Activated CD4-positive, alpha-beta T cell treated with anti-CD3 and anti-CD28 coated beads, Interleukin-2, Interleukin-4, amounts not matched to agents 100 ng/mL and 50 ng/mL, durations not matched to agents 16 hours and 8 hours (primary cell): ENCODE data around the gene OTOP2.
"Not testable (repeated sequence)": the region's sequence is repeated elsewhere in the genome, so short reads cannot be mapped to it uniquely, and the experiment has no call there.

Source experiments
- DNase-seq: peaks from one replicate; pipeline ENCODE4 v3.0.0-alpha.2; 2020; ENCODE audit warnings: low spot score

Gene OTOP2

DNA sequence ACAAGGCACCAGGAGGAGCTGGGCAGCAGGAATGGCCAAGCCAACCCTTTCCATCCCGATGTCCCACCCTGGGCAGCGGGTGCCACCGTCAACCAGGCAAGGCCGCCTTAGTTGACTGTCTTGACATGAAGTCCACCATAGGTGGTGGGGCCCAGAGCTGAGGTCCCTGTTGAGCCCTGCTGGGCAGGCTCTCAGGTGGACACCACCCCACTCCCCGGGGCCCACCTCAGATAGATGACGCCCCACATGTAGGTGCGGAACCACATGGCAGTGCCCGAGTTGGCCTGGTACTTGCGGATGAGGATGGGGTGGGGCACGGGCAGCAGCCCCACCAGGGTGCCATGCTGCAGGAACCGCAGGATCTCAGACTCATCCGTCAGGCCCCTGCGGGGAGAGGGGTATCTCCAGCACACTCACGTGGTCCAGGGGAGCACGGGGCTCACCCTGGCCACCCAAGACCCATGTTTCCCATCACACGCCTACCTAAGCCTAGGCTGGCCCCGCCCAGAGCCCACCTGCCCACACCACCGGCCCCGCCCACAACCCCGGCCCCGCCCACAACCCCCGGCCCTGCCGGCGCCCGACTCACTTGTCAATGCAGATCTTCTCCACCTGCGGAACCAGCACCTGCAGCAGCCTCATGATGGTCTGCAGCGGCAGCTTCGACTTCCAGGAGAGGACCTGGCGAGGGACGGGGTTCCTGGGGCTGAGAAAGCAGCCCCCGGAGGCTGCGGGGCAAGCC, 27.8 kb downstream of the OTOP2 start:
- DNase-seq, result no peak

DNA sequence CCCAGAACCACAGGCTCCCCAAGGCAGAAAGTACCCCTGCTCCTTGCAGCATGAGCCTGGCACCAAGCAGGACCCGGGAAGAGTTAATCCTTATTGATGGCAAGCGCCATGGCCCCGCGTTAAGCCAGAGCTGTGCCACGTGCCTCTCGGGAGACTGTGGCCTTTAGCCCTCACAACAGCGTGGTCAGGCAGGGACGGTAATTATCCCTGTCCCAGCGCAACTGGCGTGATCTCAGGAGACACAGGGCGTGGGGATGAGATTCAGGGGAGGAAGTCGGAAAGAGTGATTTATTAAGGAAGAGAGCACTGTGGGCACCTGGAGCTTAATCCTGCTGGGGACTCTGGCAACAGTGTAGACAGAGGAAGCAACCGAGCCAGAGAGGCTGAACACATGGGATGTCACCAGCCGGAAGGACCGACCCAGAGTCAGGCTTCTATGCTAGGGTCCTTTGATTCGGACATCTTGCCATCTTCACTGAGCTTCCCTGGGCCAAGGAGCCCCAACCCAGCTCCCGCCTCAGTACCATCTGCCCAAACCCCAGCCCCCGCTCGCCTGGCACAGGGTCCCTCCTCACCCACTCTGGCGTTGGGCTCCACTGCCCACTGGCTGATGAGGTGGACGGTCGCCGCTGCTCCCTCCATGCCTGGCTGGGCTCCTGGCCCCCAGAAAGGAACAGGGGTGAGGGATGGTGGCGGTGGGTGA, 28.5 kb downstream of the OTOP2 start:
- no peak for DNase-seq

DNA sequence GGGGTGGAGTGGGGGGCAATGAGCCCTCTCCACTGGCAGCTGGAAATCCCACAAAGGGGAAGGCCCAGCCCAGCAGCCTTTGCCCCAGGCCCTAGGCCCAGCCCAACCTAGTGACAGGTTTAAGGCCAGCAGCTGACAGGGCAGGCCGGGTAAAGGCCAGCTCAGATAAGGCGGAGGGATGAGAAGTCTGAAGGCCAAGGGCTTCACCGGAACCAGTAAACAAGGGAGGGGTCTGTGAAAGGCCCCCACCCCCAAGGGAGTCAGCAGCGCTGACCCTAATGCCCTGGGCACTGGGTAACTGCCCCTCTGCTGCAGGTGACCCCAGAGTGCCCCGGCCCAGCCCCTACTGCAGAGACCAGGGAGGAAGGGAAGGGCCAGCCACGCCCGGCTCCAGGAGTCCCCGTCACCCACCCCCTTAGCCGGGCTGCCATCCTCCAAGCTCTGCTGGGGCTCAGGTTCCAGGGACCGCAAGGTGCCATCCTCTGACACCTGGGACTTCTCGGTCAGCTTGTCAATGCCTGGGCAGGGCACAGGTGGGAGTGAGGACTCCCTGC, 29.1 kb downstream of the OTOP2 start:
- no peak for DNase-seq

DNA sequence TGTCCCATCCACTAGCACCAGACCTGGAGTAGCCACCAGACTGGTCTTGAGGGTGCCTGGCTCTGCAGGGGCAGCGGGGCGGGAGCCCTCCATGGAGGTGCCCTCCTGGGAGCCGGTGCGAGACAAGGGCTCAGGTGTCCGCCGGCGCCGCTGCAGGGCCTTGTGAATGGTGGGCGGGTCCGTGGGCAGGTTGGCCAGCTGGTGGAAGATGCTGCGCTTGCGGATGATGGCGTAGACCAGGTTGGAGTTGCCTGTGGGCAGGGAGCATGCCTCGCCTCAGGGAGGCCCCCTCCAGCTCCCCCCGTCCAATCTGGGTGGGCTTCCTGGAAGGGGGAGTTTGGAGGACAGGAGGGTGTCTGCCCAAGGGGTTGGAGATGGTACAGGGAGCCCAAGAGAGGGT, 30.0 kb downstream of the OTOP2 start:
- no peak for DNase-seq

DNA sequence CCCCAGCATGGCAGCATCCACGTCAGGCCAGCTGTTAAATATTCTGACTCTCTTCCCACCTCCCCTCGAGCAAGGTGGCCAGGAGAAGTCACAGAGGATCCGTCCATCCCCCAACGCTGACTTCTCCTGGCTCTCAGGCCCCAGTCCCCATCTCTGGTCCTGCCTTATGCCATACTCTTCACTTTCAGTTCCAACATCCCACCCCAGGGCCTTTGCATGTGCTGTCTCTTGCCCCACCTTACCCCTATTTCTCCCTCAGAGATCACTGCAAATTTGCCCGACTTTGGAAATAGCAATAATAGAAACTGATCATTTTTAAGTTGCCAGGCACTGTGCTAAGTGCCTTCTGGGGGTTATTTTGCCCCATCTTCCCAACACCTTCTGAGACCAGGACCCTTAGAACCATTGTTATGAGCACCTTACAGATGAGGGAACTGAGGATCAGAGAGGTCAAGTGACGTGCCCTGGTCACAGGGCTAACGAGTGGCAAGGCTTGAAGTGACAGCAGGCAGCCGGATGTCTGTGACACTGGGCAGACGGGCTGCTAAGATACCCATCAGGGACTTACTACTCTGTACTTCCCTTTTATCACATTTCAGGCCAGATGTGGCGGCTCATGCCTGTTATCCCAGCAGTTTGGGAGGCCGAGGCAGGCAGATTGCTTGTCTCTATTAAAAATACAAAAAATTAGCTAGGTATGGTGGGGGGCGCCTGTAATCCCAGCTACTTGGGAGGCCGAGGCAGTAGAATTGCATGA, 30.8 kb downstream of the OTOP2 start:
- DNase-seq, result no peak

DNA sequence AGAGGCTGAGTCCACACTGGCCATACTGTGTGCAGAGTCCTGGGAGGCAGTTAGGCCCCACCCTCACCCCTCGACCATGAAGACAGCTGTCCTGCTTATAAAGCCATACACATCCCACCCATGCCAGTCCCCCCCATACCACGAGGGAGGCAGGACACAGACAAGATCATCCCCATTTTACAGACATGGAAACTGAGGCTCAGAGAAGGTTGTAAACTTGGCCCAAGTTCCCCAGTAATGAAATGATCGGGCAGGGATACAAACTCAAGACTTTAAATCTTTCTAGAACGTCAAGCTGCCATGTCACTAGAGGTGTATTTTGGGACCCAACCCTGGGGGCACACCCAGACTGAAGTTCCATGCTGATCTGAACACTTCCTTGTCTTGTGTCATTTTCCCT, 32.0 kb downstream of the OTOP2 start:
- no peak for DNase-seq

DNA sequence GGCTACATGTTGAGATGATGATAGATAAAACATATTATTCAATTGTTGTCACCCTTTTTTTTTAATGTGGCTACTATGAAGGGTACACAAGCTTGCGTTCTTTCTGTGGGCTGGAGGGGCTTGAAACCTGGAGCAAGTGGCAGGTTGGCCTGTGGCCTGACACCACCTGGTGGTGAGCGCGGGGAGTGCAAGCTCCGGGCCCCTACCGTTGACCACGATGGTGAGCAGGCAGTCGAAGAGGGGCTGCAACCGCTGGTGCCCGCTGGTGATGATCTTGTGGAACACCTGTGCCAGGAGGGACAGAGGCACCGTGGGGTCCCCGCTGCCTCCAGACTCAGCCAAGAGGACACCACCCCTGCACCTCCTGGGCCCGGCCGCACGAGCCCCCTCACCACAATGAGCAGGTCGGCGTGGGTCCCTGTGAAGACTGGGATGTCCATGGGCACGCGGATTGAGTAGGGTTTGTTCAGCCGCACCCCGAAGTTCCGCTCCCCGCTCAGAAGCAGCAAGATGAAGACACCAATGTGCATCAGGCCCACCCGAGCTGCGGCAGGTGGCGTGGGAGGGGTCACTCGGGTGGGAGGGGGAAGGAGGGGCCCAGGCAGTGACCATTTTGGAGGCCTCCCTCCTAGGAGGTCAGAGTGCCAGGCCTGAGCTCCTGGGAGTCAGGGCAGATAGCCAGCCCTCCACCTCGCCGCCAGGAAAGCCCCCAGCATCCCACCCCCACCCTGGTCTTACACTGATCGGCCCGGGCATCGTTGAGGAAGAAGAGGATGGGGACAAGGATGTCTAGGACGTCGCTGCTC, 34.1 kb downstream of the OTOP2 start:
- peak; percentile 77 for DNase-seq

DNA sequence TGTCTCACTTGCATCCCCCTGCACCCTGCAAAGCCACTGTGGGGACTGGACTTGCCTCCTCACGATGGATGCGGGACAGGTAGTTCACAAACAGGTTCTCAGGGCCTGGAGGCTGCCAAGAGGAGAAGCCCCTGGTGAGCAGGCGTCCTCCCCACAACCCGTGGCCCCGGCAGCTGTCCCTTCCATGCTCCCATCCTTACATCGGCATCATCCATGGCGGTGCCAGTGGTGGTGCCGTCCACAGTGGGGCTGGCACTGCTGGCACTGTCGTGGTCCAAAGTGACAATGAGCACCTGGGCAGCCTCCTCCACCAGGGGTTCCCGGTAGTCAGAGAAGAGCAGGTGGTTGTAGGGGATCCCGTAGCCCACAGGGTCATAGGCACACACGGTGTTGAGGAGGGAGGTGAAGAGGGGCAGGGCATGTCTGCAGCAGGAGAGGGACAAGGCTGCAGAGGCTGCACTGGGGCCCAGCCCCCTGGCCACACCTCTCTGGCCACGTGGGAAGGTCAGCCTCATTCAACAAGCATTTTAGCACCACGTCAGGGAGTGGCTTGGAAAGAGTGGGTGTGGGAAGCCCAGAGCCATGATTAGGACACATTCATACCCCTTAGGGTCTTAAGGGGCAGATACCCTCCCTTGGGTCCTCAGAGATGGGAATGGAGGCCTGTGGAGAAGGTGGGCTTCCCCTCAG, 35.9 kb downstream of the OTOP2 start:
- DNase-seq, result no peak

DNA sequence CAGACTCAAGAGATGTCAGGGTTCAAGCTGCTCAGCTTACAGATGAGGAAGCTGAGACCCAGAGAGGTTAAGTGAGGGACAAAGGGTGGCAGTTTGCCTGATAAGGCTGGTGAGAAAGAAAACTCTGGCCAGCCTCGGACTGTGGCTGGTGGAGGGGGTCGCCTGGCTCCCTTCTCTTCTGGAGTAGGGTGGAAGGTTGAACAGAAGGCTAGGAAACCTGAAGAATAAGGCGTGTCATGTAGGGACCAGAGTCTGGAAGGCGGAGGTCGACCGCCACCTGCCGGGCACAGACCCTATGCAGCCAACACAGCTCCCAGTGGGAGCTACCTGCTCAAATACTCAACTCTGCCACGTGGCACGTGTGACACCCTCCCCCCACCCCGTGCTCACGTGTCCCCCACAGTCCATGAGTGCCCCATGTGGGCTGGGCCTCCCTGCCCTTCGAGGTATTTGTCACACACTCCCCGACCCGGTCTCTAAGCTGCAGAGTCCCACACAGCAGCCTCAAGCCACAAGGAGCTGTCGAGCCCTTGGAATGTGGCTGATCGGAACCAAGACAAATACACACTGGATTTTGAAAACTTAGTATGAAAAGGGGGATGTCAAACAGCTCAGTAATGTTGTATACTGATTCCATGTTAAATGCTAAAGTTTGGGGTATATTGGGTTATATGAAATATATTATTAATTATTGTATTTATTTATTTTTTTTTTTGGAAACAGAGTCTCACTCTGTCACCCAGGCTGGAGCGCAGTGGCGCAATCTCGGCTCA, 36.7 kb downstream of the OTOP2 start:
- peak; percentile 41 for DNase-seq

DNA sequence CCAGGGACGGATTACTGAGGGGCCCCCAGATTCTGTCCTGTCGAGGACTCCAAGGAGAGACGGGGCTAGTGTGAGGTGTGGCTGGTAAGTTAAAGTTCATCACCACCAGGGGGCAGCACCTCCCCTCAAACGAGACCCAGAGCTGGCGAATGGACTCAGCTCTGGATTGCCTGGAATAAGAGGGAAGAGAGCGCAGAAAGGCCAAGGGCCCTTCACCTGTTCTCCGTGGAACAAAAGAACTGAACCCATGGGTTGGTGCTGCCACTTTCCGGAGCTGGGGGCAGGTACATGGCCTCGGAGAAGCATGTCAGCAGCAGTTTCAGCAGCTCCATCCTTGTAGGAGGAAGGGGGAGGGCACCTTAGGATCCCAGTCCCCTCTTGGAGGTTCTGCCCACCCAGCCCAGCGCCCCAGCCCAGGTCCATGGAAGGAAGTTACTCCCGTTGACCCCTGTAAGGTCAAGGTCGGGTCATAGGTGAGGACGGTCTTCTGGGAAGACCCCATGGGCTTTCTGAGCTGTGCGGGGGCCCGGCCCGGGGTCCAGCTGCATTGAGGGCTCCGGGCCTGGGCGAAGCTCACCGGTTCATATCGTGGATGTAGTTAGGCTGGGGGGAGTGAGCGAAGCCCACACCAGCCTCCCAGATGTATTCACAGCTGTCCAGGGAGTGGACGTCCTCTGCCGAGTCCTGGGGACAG, 37.7 kb downstream of the OTOP2 start:
- peak; percentile 85 for DNase-seq

DNA sequence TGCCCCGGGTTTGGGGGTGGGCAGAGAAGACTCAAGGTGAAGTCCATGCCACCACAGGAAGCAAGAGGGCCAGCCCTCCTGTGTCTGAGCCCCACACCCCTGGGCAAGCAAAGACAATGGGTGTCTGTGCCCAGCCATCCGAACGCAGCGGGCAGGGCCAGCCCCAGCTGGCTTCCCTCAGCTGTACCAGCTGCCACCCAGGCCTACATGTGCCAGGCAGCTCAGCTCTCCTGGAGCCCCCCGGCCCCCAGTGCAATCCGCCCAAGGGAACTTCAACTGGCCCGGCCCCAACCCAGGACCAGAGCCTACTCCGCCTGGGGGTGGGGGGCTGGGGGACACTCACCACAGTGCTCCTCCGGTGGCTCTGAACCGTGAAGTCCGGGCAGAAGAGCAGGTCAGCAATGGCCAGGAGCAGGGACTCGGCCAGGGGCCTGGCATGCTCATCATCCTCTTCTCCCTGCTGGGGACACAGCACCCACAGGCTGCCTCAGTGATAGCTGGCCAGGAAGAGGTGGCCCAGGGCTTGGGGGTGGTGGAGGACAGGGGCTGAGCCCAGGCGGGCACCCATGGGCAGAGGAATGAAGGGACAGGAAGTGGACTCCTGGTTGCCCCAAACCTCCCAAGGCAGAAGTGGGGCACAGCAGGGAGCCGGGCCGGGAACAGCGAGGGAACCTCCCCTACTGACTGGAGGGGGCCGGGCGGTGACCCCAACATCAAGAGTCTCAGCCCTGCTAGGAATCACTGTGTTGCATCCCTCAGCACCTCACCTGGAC, 38.7 kb downstream of the OTOP2 start:
- no peak for DNase-seq

DNA sequence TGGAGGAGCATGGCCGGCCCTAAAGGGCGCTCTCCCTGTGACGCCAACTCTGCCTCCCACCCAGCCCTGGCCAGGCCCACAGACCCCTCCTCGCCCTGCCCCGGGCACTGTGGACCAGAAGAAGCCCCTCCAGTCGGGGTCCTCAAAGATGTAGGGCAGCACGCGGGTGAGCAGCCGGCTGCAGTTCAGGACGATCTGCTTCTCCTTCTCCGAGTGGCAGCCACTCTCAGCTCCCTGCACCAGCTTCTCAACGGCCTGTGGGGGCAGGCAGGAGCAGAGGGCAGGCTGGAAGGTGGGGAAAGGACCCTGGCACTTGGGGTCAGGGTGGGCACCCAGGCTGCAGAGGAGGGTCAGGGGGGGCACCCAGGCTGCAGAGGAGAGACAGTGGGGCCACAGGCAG, 39.6 kb downstream of the OTOP2 start:
- DNase-seq, result no peak

DNA sequence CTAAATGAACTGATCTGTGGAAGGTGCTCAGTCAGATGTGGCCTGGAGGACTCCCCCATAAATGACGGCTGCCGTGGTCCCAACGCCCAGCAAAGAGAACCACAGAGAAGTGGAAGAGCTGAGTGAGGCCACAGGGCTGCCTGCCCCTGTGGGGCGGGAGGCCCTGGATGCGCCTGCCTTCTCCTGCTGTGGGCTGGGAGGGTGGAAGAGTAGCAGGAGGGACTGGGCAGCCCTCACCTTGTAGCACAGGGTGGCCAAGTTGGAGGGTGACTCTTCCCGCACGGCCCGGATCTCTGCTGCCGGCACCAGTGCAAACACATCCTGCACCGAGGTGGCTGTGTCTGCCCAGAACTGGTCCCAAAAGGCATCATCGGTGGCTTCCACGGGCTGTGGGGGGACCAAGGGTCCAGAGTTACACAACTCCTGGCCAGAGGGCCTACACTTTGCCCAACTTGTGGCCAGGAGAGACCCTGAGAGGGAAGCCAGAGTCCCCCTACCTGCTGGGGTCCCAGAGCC, 40.2 kb downstream of the OTOP2 start:
- no peak for DNase-seq

DNA sequence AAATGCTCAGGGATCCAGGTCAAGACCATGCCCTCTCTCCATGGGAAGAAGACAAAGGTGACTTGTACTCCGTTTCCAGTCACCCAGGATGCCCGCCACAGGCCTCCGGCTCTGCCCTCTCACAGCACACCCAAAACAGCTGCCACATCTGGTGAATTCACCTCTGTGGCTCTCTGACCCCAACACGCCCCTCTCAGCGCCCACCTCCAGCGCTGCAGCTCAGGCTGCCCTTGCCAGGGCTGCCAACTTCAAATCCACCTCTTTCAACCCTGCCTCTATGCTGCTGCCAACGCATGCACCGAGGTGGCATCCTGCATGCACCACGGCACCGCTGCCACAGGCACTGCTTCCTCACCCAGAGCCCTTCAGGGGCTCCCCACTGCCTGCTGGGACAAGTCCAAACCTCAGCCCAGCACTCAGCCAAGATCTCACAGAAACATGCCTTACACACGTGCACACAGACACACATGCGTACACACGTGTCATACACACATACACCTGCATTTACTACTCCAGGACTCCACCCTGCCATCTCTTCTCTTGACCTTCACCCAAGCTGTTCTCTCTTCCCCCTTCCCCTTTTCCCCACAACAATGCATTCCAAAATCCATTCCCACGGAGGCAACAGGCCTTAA, 41.0 kb downstream of the OTOP2 start:
- DNase-seq, result no peak

DNA sequence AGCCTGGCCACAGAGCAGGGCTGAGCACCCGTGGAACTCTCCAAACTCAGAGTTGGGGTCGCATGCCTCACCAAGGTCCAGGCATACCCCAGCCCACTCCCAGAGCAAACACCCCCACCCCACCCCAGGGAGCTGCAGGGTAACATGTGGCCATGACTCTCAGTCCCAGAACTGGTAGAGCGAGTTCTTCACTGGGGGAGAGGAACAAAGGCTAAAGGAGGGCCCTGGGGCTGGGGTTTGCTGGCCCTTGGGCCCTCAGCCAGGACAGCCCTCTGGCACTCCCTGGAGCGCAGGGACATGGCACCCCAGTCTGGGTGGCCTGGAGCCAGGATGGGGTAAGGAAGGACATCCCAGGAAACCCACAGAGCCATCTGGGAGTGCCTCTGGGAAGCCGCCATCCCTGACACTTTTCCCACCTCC, 44.3 kb downstream of the OTOP2 start:
- no peak for DNase-seq

DNA sequence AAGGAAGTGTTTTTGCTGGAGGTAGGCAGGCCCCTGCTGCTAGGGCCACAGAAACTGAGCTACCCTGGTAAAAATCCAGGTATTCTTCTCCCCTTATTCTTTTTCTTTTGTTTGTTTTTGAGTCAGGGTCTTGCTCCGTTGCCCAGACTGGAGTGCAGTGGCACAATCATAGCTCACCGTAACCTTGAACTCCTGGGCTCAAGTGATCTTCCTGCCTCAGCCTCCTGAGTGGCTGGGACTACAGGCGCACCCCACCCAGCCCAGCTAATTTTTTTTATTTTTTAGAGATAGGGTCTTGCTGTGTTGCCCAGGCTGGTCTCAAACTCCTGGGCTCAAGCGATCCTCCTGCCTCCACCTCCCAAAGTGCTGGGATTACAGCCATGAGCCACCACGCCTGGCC, 45.4 kb downstream of the OTOP2 start:
- not testable (repeated sequence) for DNase-seq

DNA sequence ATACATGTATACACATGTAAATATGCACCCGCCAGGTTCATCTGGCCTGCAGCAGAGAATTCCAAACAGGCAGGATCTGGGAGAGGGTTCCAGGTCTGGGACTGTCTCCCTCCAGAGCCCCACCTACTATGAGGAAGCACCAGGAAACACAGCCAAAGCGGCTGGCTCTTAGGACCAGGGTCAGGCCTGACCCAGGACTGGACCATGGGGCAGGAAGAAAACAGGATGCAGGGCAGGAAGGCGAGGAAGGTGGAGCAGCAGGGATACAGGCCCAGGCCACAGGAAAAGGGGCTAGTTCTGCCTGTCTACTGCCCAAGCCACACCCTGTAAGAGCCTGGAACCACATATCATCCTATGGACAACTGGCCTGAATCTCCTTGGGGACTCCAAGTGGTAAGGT, 46.3 kb downstream of the OTOP2 start:
- DNase-seq, result no peak

DNA sequence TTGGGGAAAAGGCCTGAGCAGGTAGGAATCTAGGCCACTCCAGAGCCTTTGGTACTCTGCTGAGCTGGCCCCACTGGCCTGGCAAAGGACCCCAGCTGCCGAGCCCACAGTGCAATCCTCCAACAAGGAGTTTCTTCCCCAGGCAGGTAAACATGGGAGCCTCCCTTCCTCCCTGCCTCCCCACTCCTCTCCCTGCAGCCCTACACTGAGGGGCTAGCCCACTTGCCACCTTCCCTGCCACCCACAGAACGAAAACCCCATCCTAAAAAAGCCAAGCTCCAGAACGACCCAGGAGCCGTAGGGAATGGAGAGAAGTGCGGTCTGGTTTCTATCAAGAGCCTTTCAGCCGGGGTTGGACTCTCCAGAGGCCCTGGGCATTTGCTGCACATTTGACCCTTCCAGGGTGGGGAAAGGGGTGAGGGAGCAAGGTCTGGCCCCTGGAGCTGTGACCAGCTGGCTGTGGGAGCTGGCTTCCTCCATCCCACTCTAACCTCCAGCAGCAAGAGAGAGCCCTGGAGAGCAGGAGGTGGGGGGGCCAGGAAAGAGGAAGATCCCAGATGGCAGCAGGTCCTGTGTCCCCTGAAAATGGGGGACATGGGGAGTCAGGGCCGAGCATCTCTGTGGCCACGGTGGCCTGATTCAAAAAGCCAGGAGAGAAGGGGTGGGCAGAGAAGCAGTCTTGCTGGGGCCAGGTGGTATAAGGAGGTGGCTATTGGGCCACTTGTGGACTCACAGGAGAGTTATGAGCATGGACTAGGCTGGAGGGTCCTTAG, 47.2 kb downstream of the OTOP2 start:
- no peak for DNase-seq
